Vagina (tissue), 2 donors: Measurements from ENCODE around the gene IP6K1. TPM values are rescaled to one million over a fixed set of nuclear protein-coding genes. Genes with fewer than 3 reads are reported as not detected.

Experiments
- DNase-seq, 2 donors: peaks; one replicate each; pipeline ENCODE4 v3.0.0-alpha.2; 2017; ENCODE audit errors: extremely low spot score in 2 of 2
- H3K27ac ChIP-seq: fragments of 200-600 bp; sonication (generic); one replicate; pipeline ENCODE4 v1.5.1; 2019
- H3K27me3 ChIP-seq: fragments of 200-600 bp; sonication (generic); one replicate; pipeline ENCODE4 v1.5.1; 2019
- H3K36me3 ChIP-seq, 2 donors: fragments of 200-600 bp; sonication (generic); one replicate each; pipeline ENCODE4 v1.5.1; 2017 to 2019
- H3K4me1 ChIP-seq: fragments of 200-600 bp; sonication (generic); one replicate; pipeline ENCODE4 v1.5.1; 2019
- H3K4me3 ChIP-seq, 2 donors: fragments of 200-600 bp; sonication (generic); 1 replicate in 1 of 2; 2 replicates in 1 of 2; pipeline ENCODE4 v1.5.1; 2016 to 2019
- H3K9me3 ChIP-seq: fragments of 200-600 bp; sonication (generic); one replicate; pipeline ENCODE4 v1.5.1; 2019
- POLR2A ChIP-seq, 2 donors: fragments of 450-650 bp; IDR thresholded peaks; one replicate each; pipeline ENCODE4 v1.6.1; 2017; ENCODE audit warnings: antibody characterized with exemption in 2 of 2, mild to moderate bottlenecking in 2 of 2, moderate library complexity in 2 of 2
- POLR2AphosphoS5 ChIP-seq, 2 donors: sonication (generic); formaldehyde crosslinking; IDR thresholded peaks; one replicate each; pipeline ENCODE4 v1.9.0; 2017; ENCODE audit warnings: antibody characterized with exemption in 2 of 2, mild to moderate bottlenecking in 2 of 2, low read depth in 1 of 2; ENCODE audit not compliant: insufficient read depth in 1 of 2
- intact Hi-C: fragments of 100-400 bp; cut with DNase I; formaldehyde crosslinking; loops from one replicate; pipeline ENCODE4 v1.15.1; 2023
- total RNA-seq: library from RNA; depleted of rRNA; stranded (reverse); fragments of >200 nt; gene quantifications from one replicate; pipeline ENCODE4 v1.2.3, GENCODE V29; 2016
- TF ChIP-seq, protein P1 (sequence below), 3 experiments: fragments of 450-650 bp in 2 of 3; fragments of 200-600 bp in 1 of 3; sonication (generic) in 1 of 3; IDR thresholded peaks; one replicate each; pipeline ENCODE4 v1.5.1; 2017 to 2019; ENCODE audit warnings: antibody characterized with exemption in 3 of 3, mild to moderate bottlenecking in 2 of 3, moderate library complexity in 2 of 3

IP6K1 gene
- total RNA-seq, 1 donor from 2014 or later, result 46.2 TPM

DNA sequence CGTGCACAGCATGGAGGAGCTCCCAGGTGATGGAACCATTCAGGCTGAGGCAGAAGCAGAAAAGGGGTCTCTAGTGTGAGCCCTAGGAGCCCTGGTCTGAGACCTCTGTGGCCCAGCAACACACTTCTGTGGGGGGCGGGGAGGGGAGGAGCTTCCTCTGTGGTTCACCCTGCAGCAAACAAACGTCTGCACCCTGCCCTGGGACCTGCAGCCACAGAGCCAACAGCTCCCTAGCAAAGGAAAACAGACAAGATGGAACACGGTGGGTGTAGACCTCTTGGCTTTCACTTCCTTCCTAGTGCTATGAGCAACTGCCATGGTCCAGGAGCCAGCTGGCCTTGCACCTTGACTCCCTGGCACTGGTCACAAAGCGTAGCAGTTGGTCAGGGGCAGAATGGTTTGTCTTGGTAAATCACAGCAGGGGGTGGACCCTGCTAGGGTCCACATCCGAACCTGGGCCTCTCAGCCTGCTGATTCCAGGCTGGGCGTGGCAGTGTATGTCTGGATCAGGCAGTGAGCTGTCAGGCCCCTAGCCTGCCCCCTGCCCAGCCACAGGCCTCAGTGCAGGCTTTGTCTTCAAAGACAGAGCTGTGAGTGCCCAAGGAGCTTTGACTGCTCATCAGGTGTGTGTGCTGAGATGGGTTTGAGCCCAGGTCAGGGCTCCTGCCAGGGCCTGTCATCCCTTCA, 73.6 kb downstream of the IP6K1 start:
- H3K4me1 ChIP-seq, result no peaks in the 10 kb centered on the region
- H3K27ac ChIP-seq, result no peak overlapping the region
- no peaks in the 10 kb centered on the region for H3K9me3 ChIP-seq
- no peaks in the 10 kb centered on the region for H3K27me3 ChIP-seq
- intact Hi-C loops, result no loop called here
- H3K4me3 ChIP-seq, result no peak overlapping the region
- DNase-seq, result no peak
- peaks cover 0 to 7% of the 10 kb centered on the region in 2 donors for H3K36me3 ChIP-seq
- TF ChIP-seq POLR2A (IDR thresholded peaks at IDR 0.05) (no peak), POLR2AphosphoS5 (IDR thresholded peaks at IDR 0.05; ENCODE audit: insufficient read depth in 1 of 2, low read depth in 1 of 2) (no peak)
- TF ChIP-seq, protein P1, sequence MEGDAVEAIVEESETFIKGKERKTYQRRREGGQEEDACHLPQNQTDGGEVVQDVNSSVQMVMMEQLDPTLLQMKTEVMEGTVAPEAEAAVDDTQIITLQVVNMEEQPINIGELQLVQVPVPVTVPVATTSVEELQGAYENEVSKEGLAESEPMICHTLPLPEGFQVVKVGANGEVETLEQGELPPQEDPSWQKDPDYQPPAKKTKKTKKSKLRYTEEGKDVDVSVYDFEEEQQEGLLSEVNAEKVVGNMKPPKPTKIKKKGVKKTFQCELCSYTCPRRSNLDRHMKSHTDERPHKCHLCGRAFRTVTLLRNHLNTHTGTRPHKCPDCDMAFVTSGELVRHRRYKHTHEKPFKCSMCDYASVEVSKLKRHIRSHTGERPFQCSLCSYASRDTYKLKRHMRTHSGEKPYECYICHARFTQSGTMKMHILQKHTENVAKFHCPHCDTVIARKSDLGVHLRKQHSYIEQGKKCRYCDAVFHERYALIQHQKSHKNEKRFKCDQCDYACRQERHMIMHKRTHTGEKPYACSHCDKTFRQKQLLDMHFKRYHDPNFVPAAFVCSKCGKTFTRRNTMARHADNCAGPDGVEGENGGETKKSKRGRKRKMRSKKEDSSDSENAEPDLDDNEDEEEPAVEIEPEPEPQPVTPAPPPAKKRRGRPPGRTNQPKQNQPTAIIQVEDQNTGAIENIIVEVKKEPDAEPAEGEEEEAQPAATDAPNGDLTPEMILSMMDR (IDR thresholded peaks at IDR 0.05), result no peak

DNA sequence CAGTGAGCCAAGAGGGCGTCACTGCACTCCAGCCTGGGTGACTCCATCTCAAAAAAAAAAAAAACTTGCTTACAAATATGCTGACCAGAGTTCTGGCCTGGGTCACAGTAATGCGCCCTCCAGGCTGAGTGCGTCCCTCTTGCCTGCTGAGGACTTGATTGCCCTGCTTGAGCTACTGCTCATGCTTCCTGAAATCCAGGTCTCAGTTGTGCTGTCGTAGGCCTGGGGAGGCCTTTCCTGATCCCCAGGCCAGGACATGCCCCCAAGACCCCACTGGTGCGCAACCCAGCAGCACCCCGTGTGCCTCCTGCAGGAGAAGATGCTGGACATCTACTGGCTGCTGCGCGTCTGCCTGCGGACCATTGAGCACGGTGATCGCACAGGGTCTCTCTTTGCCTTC, 74.2 kb downstream of the IP6K1 start:
- intact Hi-C loops, result no loop called here

DNA sequence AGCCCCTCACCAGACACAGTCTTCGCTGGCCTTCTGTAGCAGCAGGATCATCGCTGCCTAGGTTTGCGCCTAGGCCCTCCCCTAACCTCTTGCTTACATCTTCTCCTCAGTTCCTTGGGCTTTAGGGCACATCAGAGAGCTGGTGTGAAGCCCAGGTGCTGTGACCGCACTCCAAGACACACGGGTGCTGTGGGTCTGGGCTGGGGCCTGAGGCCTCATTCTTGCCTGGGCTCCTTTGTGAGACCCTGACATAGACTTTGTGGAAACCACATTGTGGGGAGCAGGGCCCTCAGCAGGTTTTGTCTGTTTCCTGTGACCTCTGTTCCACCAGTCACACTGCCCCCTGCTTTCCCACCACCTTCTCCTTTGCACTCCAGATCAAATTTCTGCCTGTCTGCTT, 74.9 kb downstream of the IP6K1 start:
- no peak overlapping the region for H3K4me3 ChIP-seq
- no peak overlapping the region for H3K27ac ChIP-seq
- intact Hi-C loops, result no loop called here
- DNase-seq, result no peak
- H3K27me3 ChIP-seq, result no peaks in the 10 kb centered on the region
- H3K4me1 ChIP-seq, result no peaks in the 10 kb centered on the region
- peaks cover 0 to 7% of the 10 kb centered on the region in 2 donors for H3K36me3 ChIP-seq
- no peaks in the 10 kb centered on the region for H3K9me3 ChIP-seq
- TF ChIP-seq, protein P1 (IDR thresholded peaks at IDR 0.05), result no peak
- TF ChIP-seq POLR2A (IDR thresholded peaks at IDR 0.05) (no peak), POLR2AphosphoS5 (IDR thresholded peaks at IDR 0.05; ENCODE audit: insufficient read depth in 1 of 2, low read depth in 1 of 2) (no peak)

More for the DNA sequence above, 74.2 kb downstream of the IP6K1 start:
- H3K27ac ChIP-seq, result no peak overlapping the region
- peaks cover 0 to 7% of the 10 kb centered on the region in 2 donors for H3K36me3 ChIP-seq
- H3K27me3 ChIP-seq, result no peaks in the 10 kb centered on the region
- H3K4me3 ChIP-seq, result no peak overlapping the region
- no peaks in the 10 kb centered on the region for H3K4me1 ChIP-seq
- TF ChIP-seq, protein P1 (IDR thresholded peaks at IDR 0.05), result no peak
- TF ChIP-seq POLR2AphosphoS5 (IDR thresholded peaks at IDR 0.05; ENCODE audit: insufficient read depth in 1 of 2, low read depth in 1 of 2), result no peak
- no peak for TF ChIP-seq POLR2A (IDR thresholded peaks at IDR 0.05)
- H3K9me3 ChIP-seq, result no peaks in the 10 kb centered on the region
- DNase-seq, result no peak

DNA sequence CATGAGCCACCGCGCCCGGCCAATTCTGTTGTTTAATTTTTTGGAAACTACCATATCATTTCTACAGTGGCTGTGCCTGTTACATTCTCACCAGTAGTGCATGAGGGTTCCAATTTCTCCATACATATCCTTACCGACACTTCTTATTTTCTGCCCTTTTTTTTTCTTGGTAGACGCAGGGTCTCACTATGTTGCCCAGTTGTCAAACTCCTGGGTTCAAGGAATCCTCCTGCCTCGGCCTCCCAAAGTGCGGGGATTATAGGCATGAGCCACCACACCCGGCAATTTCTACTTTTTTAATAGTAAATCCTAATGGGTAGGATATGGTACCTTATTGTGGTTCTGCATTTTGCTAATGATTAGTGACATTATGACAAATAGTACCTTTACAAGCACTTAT, 76.5 kb downstream of the IP6K1 start:
- H3K27ac ChIP-seq, result no peak overlapping the region
- peaks cover 0 to 18% of the 10 kb centered on the region in 2 donors for H3K36me3 ChIP-seq
- intact Hi-C loops, result no loop called here
- H3K9me3 ChIP-seq, result no peaks in the 10 kb centered on the region
- H3K4me1 ChIP-seq, result no peaks in the 10 kb centered on the region
- H3K4me3 ChIP-seq, result no peak overlapping the region
- TF ChIP-seq POLR2A (IDR thresholded peaks at IDR 0.05) (no peak), POLR2AphosphoS5 (IDR thresholded peaks at IDR 0.05; ENCODE audit: insufficient read depth in 1 of 2, low read depth in 1 of 2) (no peak)
- TF ChIP-seq, protein P1 (IDR thresholded peaks at IDR 0.05), result no peak
- no peaks in the 10 kb centered on the region for H3K27me3 ChIP-seq
- no peak for DNase-seq

DNA sequence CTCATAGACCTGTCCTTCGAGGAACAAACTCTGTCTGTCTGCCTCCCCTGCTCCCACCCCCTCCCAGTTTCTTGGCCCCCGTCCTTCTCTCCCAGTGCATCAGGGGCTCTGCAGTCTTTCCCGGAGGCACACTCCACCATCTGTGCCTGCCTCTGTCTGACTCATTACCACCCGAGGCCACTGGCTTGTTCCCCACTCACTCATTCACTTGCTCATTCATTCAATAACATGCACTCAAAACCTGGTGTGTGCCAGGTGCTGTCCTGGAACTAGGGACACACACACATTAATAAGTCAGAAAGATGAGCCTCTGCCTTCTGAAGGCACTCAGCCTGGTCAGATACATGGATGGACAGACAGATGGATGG, 79.2 kb downstream of the IP6K1 start:
- no peak overlapping the region for H3K4me3 ChIP-seq
- H3K36me3 ChIP-seq, result peaks cover 0 to 33% of the 10 kb centered on the region in 2 donors
- H3K9me3 ChIP-seq, result no peaks in the 10 kb centered on the region
- DNase-seq, result no peak
- H3K27ac ChIP-seq, result no peak overlapping the region
- intact Hi-C loops, result no loop called here
- H3K27me3 ChIP-seq, result no peaks in the 10 kb centered on the region
- no peak for TF ChIP-seq POLR2A (IDR thresholded peaks at IDR 0.05)
- TF ChIP-seq, protein P1 (IDR thresholded peaks at IDR 0.05), result no peak
- TF ChIP-seq POLR2AphosphoS5 (IDR thresholded peaks at IDR 0.05; ENCODE audit: insufficient read depth in 1 of 2, low read depth in 1 of 2), result no peak
- H3K4me1 ChIP-seq, result no peaks in the 10 kb centered on the region
